HepG2 (cell line): ENCODE measurements around the gene ZBED3. TPM values are rescaled to one million over a fixed set of nuclear protein-coding genes. Genes with fewer than 3 reads are reported as not detected.

ENCODE experiments used
- ATAC-seq: fragments of 200-7000 bp; cut with Tn5 transposase; 3 replicates; pipeline ENCODE4 v1.9.1; 2020; ENCODE audit warnings: mild to moderate bottlenecking, moderate library complexity
- BruUV-seq: library from RNA; stranded (reverse); fragments of 400-500 nt; replicated peaks from 2 replicates; lab custom pipeline; 2021; lab: Mats Ljungman, UMichigan
- CTCF ChIA-PET: fragments of 300-600 bp; formaldehyde crosslinking; extraction: SDS; loops from one replicate; lab custom pipeline; 2021; ENCODE audit warnings: low total read pairs, inconsistent platforms, low intra/inter-chr PET ratio; lab: Yijun Ruan, JAX
- POLR2A ChIA-PET: fragments of 350-600 bp; sonication (Branson Sonifier 250); formaldehyde crosslinking; loops from one replicate; lab custom pipeline; 2020; ENCODE audit warnings: antibody characterized with exemption, inconsistent platforms; lab: Yijun Ruan, JAX
- DNase-seq: peaks from one replicate; pipeline ENCODE4 v3.0.0-alpha.2; 2015; ENCODE audit warnings: low spot score
- FAIRE-seq: peaks from 3 replicates; lab custom pipeline; 2011; peaks lifted over from hg19 to GRCh38; lab: Jason Lieb, UNC
- H2AFZ ChIP-seq: one replicate; pipeline ENCODE4 v1.6.1; 2011; ENCODE audit warnings: low read length, inconsistent platforms
- H3K27ac ChIP-seq: fragments of 300-600 bp; 3 replicates; pipeline ENCODE4 v1.8.0; 2011; ENCODE audit warnings: mixed run types, mild to moderate bottlenecking, mixed read lengths, low read length, inconsistent platforms; ENCODE audit not compliant: insufficient read depth; ENCODE audit errors: extremely low read length
- H3K27me3 ChIP-seq, 2 experiments: fragments of 200-600 bp in 1 of 2; 2 replicates in 1 of 2; 3 replicates in 1 of 2; pipeline versions ENCODE4 v1.6.0 to v1.8.0; 2011; ENCODE audit warnings: low read length in 2 of 2, mild to moderate bottlenecking in 2 of 2, moderate library complexity in 2 of 2, inconsistent platforms in 1 of 2; ENCODE audit not compliant: insufficient read depth in 2 of 2, control insufficient read depth in 1 of 2
- H3K36me3 ChIP-seq, 2 experiments: fragments of 200-600 bp in 1 of 2; replicated peaks in 1 of 2; 2 replicates in 1 of 2; 3 replicates in 1 of 2; pipeline versions ENCODE4 v1.5.1 to v1.8.0; 2011; ENCODE audit warnings: low read length in 2 of 2, inconsistent platforms in 1 of 2; ENCODE audit not compliant: insufficient read depth in 2 of 2, control insufficient read depth in 1 of 2
- H3K4me1 ChIP-seq: 2 replicates; pipeline ENCODE4 v1.5.1; 2012; ENCODE audit warnings: low read length, inconsistent platforms; ENCODE audit not compliant: insufficient read depth
- H3K4me2 ChIP-seq: 2 replicates; pipeline ENCODE4 v1.6.0; 2011; ENCODE audit warnings: low read depth, low read length, inconsistent platforms
- H3K4me3 ChIP-seq, 3 experiments: fragments of 200-600 bp in 1 of 3; sonication (generic), shearing (Covaris generic) in 1 of 3; replicated peaks in 1 of 3; 2 replicates each; pipeline ENCODE4 v1.5.1; 2011 to 2016; ENCODE audit warnings: low read length in 3 of 3, inconsistent platforms in 2 of 3, low read depth in 2 of 3, mild to moderate bottlenecking in 2 of 3, control low read depth in 1 of 3, mixed read lengths in 1 of 3; ENCODE audit not compliant: insufficient read depth in 1 of 3
- H3K79me2 ChIP-seq: one replicate; pipeline ENCODE4 v1.6.1; 2011; ENCODE audit warnings: low read length, inconsistent platforms; ENCODE audit not compliant: insufficient read depth
- H3K9ac ChIP-seq: 2 replicates; pipeline ENCODE4 v1.6.0; 2011; ENCODE audit warnings: mild to moderate bottlenecking, low read depth, low read length, inconsistent platforms; ENCODE audit not compliant: insufficient read depth
- H3K9me3 ChIP-seq: 2 replicates; pipeline ENCODE4 v1.5.1; 2012; ENCODE audit warnings: mild to moderate bottlenecking, low read length
- H4K20me1 ChIP-seq: 2 replicates; pipeline ENCODE4 v1.6.0; 2011; ENCODE audit warnings: inconsistent platforms, mild to moderate bottlenecking, low read length, moderate library complexity; ENCODE audit not compliant: insufficient read depth
- POGZ ChIP-seq: sonication (generic); formaldehyde crosslinking; IDR thresholded peaks from 2 replicates; pipeline ENCODE4 v1.4.0; 2020; ENCODE audit warnings: mild to moderate bottlenecking, missing genetic modification reagents
- ZEB1 ChIP-seq: IDR thresholded peaks from 2 replicates; pipeline ENCODE4 v1.6.1; 2012; ENCODE audit warnings: mild to moderate bottlenecking, low read depth, inconsistent platforms; ENCODE audit not compliant: insufficient replicate concordance
- ZNF652 ChIP-seq: IDR thresholded peaks from 2 replicates; pipeline ENCODE4 v1.6.1; 2016; ENCODE audit warnings: low read depth, borderline replicate concordance
- WGBS: methylation state at CpG from one replicate; pipeline ENCODE4 v1.1.6; 2017; ENCODE audit warnings: low lambda C conversion rate; 5-methylcytosine and 5-hydroxymethylcytosine counted together
- in situ Hi-C: cut with HindIII; loops from 2 replicates; pipeline ENCODE4 v1.10.0; 2017; ENCODE audit warnings: low pct_unique_long_range_greater_than_20kb; ENCODE audit not compliant: extremely low pct_ligation_motif_present
- intact Hi-C: fragments of 100-400 bp; cut with micrococcal nuclease; formaldehyde crosslinking; loops from one replicate; pipeline ENCODE4 v1.10.0; 2022; ENCODE audit not compliant: unreplicated experiment
- polyA plus RNA-seq, 8 experiments: library from polyadenylated mRNA; depleted of rRNA in 3 of 8; stranded (reverse) in 7 of 8; unstranded in 1 of 8; fragments of >200 nt; fragmentation: Illumina TruSeq in 4 of 8; extraction: Trizol in 4 of 8; gene quantifications; 2 replicates each; pipeline versions ENCODE4 v1.2.1 to v1.2.3, GENCODE V29; 2011 to 2016; ENCODE audit warnings: low read depth in 4 of 8, missing spikeins in 1 of 8, mixed read lengths in 1 of 8; ENCODE audit not compliant: insufficient read depth in 1 of 8
- total RNA-seq, 5 experiments: library from RNA; depleted of rRNA; stranded (reverse); fragments of >200 nt; fragmentation: Illumina TruSeq; extraction: Trizol; gene quantifications; 2 replicates each; pipeline ENCODE4 v1.2.3, GENCODE V29; 2016; ENCODE audit warnings: low read depth in 1 of 5
- TF ChIP-seq, protein P1 (sequence below): sonication (generic); formaldehyde crosslinking; IDR thresholded peaks from 2 replicates; pipeline ENCODE4 v1.4.0; 2020; ENCODE audit warnings: mild to moderate bottlenecking, missing genetic modification reagents
- TF ChIP-seq, protein P2 (sequence below): IDR thresholded peaks from 2 replicates; pipeline ENCODE4 v1.6.1; 2016; ENCODE audit warnings: missing compliant biosample characterization, missing genetic modification reagents, borderline replicate concordance
- TF ChIP-seq, protein P3 (sequence below): sonication (generic); formaldehyde crosslinking; IDR thresholded peaks from 2 replicates; pipeline ENCODE4 v1.4.0; 2020; ENCODE audit warnings: mild to moderate bottlenecking, missing genetic modification reagents, borderline replicate concordance

ZBED3 gene
- total and polyA plus RNA-seq, 2 of the 13 experiments (the other 11 are each of a cell fraction or from before 2014, with no cell fraction given), result 2.3 to 8.1 TPM

DNA sequence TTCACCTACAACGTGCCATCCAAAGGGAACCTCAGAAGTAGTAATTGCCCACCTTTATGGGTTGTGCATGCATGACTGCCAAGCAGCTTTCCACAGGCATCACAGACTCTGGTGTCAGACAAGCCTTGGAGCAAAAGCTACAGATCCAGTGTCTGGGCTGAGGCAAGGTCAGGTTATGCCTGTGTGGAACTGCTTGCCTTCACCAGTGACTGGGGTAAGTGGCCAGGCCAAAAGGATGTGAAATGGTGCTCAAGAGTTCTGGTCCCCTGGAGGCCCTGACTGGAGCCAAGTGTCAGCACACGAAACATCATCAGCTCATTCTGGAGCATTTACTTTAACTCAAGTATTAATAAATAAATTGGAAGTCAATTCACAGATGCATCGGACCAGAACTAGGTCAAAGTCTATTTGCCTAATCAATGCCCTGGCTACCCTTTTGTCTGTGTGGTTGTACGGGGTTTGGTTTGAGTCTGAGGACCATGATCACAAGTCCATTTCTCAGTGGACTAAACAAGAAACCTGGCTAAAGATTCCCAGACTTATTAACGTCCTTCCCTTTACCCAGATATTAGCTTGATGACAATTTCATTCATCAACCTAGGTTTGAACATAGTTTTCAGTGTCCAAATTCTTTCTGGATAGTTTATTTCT lies 41.5 kb upstream of the ZBED3 start:
- POLR2A ChIA-PET, result no interaction called here
- no peaks in the 10 kb centered on the region for H4K20me1 ChIP-seq
- H3K4me1 ChIP-seq, result no peaks in the 10 kb centered on the region
- intact Hi-C loops, result no loop called here
- no peak overlapping the region for H3K9ac ChIP-seq
- WGBS, result 73% methylated on average over 5 of the region's 5 CpGs
- no peak overlapping the region for H3K4me3 ChIP-seq
- no peak overlapping the region for H3K27ac ChIP-seq
- BruUV-seq, result no TSS peak
- no peak overlapping the region for H3K4me2 ChIP-seq
- FAIRE-seq, result no peak
- H3K27me3 ChIP-seq, result no peaks in the 10 kb centered on the region
- H3K79me2 ChIP-seq, result no peaks in the 10 kb centered on the region
- TF ChIP-seq, protein P1, sequence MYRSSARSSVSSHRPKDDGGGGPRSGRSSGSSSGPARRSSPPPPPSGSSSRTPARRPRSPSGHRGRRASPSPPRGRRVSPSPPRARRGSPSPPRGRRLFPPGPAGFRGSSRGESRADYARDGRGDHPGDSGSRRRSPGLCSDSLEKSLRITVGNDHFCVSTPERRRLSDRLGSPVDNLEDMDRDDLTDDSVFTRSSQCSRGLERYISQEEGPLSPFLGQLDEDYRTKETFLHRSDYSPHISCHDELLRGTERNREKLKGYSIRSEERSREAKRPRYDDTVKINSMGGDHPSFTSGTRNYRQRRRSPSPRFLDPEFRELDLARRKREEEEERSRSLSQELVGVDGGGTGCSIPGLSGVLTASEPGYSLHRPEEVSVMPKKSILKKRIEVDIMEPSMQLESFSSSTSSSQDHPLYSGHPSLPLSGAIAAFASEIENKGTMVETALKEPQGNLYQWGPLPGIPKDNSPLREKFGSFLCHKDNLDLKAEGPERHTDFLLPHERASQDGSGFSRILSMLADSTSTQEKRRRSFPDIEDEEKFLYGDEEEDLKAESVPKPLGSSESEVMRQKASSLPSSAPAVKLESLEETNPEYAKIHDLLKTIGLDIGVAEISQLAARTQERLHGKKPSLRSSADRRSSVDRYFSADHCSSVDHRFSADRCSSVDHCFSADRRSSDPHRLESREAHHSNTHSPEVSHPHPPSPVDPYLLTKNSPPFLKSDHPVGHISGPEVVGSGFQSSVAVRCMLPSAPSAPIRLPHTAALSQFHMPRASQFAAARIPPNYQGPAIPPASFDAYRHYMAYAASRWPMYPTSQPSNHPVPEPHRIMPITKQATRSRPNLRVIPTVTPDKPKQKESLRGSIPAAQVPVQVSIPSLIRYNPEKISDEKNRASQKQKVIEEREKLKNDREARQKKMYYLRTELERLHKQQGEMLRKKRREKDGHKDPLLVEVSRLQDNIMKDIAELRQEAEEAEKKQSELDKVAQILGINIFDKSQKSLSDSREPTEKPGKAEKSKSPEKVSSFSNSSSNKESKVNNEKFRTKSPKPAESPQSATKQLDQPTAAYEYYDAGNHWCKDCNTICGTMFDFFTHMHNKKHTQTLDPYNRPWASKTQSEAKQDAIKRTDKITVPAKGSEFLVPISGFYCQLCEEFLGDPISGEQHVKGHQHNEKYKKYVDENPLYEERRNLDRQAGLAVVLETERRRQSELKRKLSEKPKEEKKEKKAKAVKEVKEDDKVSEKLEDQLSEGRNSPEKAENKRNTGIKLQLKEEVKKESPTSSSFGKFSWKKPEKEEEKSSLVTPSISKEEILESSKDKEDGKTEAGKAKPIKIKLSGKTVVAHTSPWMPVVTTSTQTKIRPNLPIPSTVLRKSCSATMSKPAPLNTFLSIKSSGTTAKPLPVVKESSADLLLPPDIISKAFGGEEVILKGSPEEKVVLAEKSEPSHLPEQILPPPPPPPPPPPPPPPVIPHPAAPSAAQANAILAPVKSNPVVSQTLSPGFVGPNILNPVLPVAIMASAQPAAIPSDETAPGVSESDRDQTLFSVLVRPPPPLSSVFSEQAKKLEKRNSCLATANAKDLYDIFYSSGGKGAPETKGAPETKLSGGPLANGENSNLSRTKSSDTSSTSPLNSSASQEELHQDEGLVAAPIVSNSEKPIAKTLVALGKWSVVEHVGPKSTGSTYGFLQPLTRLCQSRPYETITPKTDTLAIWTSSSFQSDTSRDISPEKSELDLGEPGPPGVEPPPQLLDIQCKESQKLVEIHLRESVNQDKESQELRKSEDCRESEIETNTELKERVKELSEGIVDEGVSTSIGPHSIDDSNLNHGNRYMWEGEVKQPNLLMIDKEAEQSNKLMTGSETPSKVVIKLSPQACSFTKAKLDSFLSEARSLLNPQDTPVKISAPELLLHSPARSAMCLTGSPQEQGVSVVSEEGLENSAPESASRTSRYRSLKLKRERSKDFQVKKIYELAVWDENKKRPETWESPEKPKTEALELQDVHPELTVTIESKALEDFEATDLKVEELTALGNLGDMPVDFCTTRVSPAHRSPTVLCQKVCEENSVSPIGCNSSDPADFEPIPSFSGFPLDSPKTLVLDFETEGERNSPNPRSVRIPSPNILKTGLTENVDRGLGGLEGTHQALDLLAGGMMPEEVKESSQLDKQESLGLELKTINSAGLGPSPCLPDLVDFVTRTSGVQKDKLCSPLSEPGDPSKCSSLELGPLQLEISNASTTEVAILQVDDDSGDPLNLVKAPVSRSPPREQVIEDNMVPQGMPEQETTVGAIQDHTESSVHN (CRISPR knock-in tag), result no peak
- TF ChIP-seq POGZ (CRISPR knock-in tag), result no peak
- TF ChIP-seq ZNF652 (CRISPR knock-in tag), result no peak
- TF ChIP-seq, protein P2, sequence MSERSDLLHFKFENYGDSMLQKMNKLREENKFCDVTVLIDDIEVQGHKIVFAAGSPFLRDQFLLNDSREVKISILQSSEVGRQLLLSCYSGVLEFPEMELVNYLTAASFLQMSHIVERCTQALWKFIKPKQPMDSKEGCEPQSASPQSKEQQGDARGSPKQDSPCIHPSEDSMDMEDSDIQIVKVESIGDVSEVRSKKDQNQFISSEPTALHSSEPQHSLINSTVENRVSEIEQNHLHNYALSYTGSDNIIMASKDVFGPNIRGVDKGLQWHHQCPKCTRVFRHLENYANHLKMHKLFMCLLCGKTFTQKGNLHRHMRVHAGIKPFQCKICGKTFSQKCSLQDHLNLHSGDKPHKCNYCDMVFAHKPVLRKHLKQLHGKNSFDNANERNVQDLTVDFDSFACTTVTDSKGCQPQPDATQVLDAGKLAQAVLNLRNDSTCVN (CRISPR knock-in tag), result no peak
- TF ChIP-seq, protein P3, sequence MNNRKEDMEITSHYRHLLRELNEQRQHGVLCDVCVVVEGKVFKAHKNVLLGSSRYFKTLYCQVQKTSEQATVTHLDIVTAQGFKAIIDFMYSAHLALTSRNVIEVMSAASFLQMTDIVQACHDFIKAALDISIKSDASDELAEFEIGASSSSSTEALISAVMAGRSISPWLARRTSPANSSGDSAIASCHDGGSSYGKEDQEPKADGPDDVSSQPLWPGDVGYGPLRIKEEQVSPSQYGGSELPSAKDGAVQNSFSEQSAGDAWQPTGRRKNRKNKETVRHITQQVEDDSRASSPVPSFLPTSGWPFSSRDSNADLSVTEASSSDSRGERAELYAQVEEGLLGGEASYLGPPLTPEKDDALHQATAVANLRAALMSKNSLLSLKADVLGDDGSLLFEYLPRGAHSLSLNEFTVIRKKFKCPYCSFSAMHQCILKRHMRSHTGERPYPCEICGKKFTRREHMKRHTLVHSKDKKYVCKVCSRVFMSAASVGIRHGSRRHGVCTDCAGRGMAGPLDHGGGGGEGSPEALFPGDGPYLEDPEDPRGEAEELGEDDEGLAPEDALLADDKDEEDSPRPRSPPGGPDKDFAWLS (CRISPR knock-in tag), result no peak
- no peak for TF ChIP-seq ZEB1
- TF ChIP-seq, all 625 proteins: peak for 0
- H3K9me3 ChIP-seq, result no peaks in the 10 kb centered on the region
- in situ Hi-C loops, result no loop called here
- ATAC-seq (no peak), DNase-seq (no peak)
- CTCF ChIA-PET, result no interaction called here
- no peaks in the 10 kb centered on the region for H3K36me3 ChIP-seq
- no peak overlapping the region for H2AFZ ChIP-seq
